SH-SY5Y (cell line): ENCODE data around the gene NIN.

ENCODE experiments used
- GATA2 ChIP-seq: IDR thresholded peaks from 2 replicates; pipeline ENCODE4 v1.6.1; 2011; ENCODE audit warnings: mild to moderate bottlenecking, low read depth, low read length
- GATA3 ChIP-seq: IDR thresholded peaks from 2 replicates; pipeline ENCODE4 v1.6.1; 2011; ENCODE audit warnings: low read depth, mild to moderate bottlenecking, low read length, moderate library complexity

DNA sequence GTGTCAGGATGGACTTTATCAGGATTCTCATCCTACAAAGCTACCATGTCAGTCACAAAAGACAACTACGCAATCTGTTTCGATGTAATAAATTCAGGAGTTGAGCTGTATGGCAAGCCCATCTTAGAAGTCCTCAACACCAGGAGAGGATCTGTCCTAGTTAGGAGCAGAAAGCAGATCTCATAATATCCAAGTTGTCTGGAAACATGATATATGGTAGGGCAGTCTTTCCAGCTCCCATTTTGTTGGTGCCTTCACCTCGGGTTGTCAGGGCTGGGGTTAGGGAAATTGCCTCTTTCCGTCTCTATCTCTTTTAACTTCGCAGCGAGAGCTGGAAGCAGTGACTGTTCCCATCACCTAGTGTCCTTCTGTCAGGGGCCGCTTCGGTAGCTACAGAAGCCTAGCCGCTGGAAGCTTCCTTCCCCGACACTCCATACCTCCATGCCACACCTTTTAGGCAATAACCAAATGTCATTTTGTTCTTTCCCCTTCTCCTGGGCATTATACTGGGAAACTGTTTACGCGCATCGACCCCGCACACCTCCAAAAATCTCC lies 1.4 kb downstream of the NIN start:
- TF ChIP-seq GATA2 (no peak), GATA3 (no peak)
